ENCODE data around the gene FBXO45. TPM values are rescaled to one million over a fixed set of nuclear protein-coding genes. Genes with fewer than 3 reads are reported as not detected.
"Not testable (repeated sequence)": the region's sequence is repeated elsewhere in the genome, so short reads cannot be mapped to it uniquely, and the experiment has no call there.

Gene FBXO45
- total and polyA plus RNA-seq, 4 donors = 12.6 to 31.3 (median 23.8) TPM

GRCh38 chr3:196636369-196637349 is 68.2 kb downstream of the FBXO45 start:
- Histone ChIP-seq H3K4me1 (ENCODE audit: control insufficient read depth, insufficient read depth, low read length) (peaks cover 34% of the 10 kb centered on the region), H3K4me3 (ENCODE audit: low read depth, low read length) (no peak overlapping the region), H3K9me3 (ENCODE audit: control insufficient read depth, insufficient read depth, low read length) (no peaks in the 10 kb centered on the region), H3K36me3 (ENCODE audit: control insufficient read depth, insufficient read depth, low read length) (no peaks in the 10 kb centered on the region), H3K27ac (ENCODE audit: low read depth, low read length) (no peak overlapping the region), H3K27me3 (ENCODE audit: control insufficient read depth, insufficient read depth, low read length) (peaks cover 7% of the 10 kb centered on the region)
- 71% methylated on average over 16 of the region's 20 CpGs for WGBS (ENCODE audit: insufficient coverage)
- DNase-seq (ENCODE audit: low read depth in 4 of 6, low spot score in 6 of 6) = no peak

- 95% methylated on average over 2 of the region's 4 CpGs for WGBS (ENCODE audit: insufficient coverage)
- H3K27me3 ChIP-seq (ENCODE audit: control insufficient read depth, insufficient read depth, low read length); DNase-seq (ENCODE audit: low read depth in 4 of 6, low spot score in 6 of 6); H3K27ac ChIP-seq (ENCODE audit: low read depth, low read length); H3K36me3 ChIP-seq (ENCODE audit: control insufficient read depth, insufficient read depth, low read length); H3K9me3 ChIP-seq (ENCODE audit: control insufficient read depth, insufficient read depth, low read length); H3K4me3 ChIP-seq (ENCODE audit: low read depth, low read length): not testable (repeated sequence)
- peaks cover 25% of the 10 kb centered on the region for H3K4me1 ChIP-seq (ENCODE audit: control insufficient read depth, insufficient read depth, low read length)
Measured at GRCh38 chr3:196637941-196638340, 69.5 kb downstream of the FBXO45 start.

Small RNA genes lying within 50 kb of the gene (small RNA-seq; reads per million reads assigned to genes)
- gene RPS29P3 (ENCODE audit: low replicate concordance) = 0.06 reads per million

Other genes with a start within 250 kb of the FBXO45 start
- not detected for gene TM4SF19, start 230.3 kb upstream of the FBXO45 start, total RNA-seq
- gene TM4SF19, start 230.3 kb upstream of the FBXO45 start, polyA plus RNA-seq (ENCODE audit: insufficient read length in 2 of 2) = under 1 TPM in 1 of 2 donors, not detected in 1; 0.57 TPM
- 10 to 100 TPM; 25.0 to 43.4 TPM for gene UBXN7, start 136.2 kb upstream of the FBXO45 start, total RNA-seq
- gene UBXN7, start 136.2 kb upstream of the FBXO45 start, polyA plus RNA-seq (ENCODE audit: insufficient read length in 2 of 2) = 10 to 100 TPM; 21.8 to 28.2 TPM
- 10 to 100 TPM; 19.4 to 20.6 TPM for gene RNF168, start 64.9 kb upstream of the FBXO45 start, total RNA-seq
- 10 to 100 TPM; 13.2 to 13.5 TPM for gene RNF168, start 64.9 kb upstream of the FBXO45 start, polyA plus RNA-seq (ENCODE audit: insufficient read length in 2 of 2)
- not detected for gene SMCO1, start 53.3 kb upstream of the FBXO45 start, total RNA-seq
- under 1 TPM in 1 of 2 donors, not detected in 1; 0.23 TPM for gene SMCO1, start 53.3 kb upstream of the FBXO45 start, polyA plus RNA-seq (ENCODE audit: insufficient read length in 2 of 2)
- gene WDR53, start 106 bp upstream of the FBXO45 start, total RNA-seq = 1 to 10 TPM; 5.9 to 10.0 TPM
- gene WDR53, start 106 bp upstream of the FBXO45 start, polyA plus RNA-seq (ENCODE audit: insufficient read length in 2 of 2) = 10 to 100 TPM; 11.5 to 16.8 TPM
- 1 to 10 TPM; 3.0 to 3.2 TPM for gene NRROS, start 71.0 kb downstream of the FBXO45 start, total RNA-seq
- gene NRROS, start 71.0 kb downstream of the FBXO45 start, polyA plus RNA-seq (ENCODE audit: insufficient read length in 2 of 2) = 1 to 10 TPM; 3.4 to 4.3 TPM
- gene CEP19, start 143.6 kb downstream of the FBXO45 start, total RNA-seq = 1 to 10 TPM; 5.8 to 9.4 TPM
- gene CEP19, start 143.6 kb downstream of the FBXO45 start, polyA plus RNA-seq (ENCODE audit: insufficient read length in 2 of 2) = 10 to 100 TPM; 11.2 to 11.7 TPM
- 10 to 100 TPM; 40.6 to 55.6 TPM for gene PIGX, start 143.7 kb downstream of the FBXO45 start, total RNA-seq
- gene PIGX, start 143.7 kb downstream of the FBXO45 start, polyA plus RNA-seq (ENCODE audit: insufficient read length in 2 of 2) = 10 to 100 TPM; 46.9 to 52.5 TPM
- gene PAK2, start 171.2 kb downstream of the FBXO45 start, total RNA-seq = 10 to 100 TPM; 36.9 to 57.7 TPM
- gene PAK2, start 171.2 kb downstream of the FBXO45 start, polyA plus RNA-seq (ENCODE audit: insufficient read length in 2 of 2) = 10 to 100 TPM; 57.2 to 82.5 TPM